DND-41 (cell line): ENCODE measurements around the gene SFTA2.

ENCODE experiments used
- ATAC-seq: fragments of 200-7000 bp; cut with Tn5 transposase; 3 replicates; pipeline ENCODE4 v1.9.1; 2021; ENCODE audit warnings: low read depth; ENCODE audit not compliant: insufficient read depth
- DNase-seq: peaks from one replicate; pipeline ENCODE4 v3.0.0-alpha.2; 2020
- H2AFZ ChIP-seq: 2 replicates; pipeline ENCODE4 v1.6.0; 2012; ENCODE audit warnings: low read depth, low read length
- H3K27ac ChIP-seq: 2 replicates; pipeline ENCODE4 v1.5.1; 2012; ENCODE audit warnings: low read length, inconsistent platforms
- H3K27me3 ChIP-seq: fragments of 200-600 bp; sonication (generic); 2 replicates; pipeline ENCODE4 v1.6.0; 2012; ENCODE audit warnings: low read length, mild to moderate bottlenecking, inconsistent platforms; ENCODE audit not compliant: insufficient read depth, poor library complexity
- H3K36me3 ChIP-seq: 2 replicates; pipeline ENCODE4 v1.5.1; 2012; ENCODE audit warnings: low read length, inconsistent platforms; ENCODE audit not compliant: insufficient read depth
- H3K4me1 ChIP-seq: 2 replicates; pipeline ENCODE4 v1.5.1; 2012; ENCODE audit warnings: mild to moderate bottlenecking, low read length; ENCODE audit not compliant: insufficient read depth
- H3K4me2 ChIP-seq: 2 replicates; pipeline ENCODE4 v1.6.0; 2012; ENCODE audit warnings: mild to moderate bottlenecking, moderate library complexity, low read length, inconsistent platforms; ENCODE audit not compliant: insufficient read depth
- H3K4me3 ChIP-seq, 2 experiments: fragments of 200-600 bp in 1 of 2; shearing (Covaris generic) in 1 of 2; 2 replicates each; pipeline ENCODE4 v1.5.1; 2012 to 2016; ENCODE audit warnings: inconsistent platforms in 2 of 2, low read length in 2 of 2, mild to moderate bottlenecking in 2 of 2, low read depth in 1 of 2, moderate library complexity in 1 of 2
- H3K79me2 ChIP-seq: 2 replicates; pipeline ENCODE4 v1.6.0; 2012; ENCODE audit warnings: low read length, inconsistent platforms; ENCODE audit not compliant: insufficient read depth
- H3K9ac ChIP-seq: 2 replicates; pipeline ENCODE4 v1.6.0; 2012; ENCODE audit warnings: low read depth, mild to moderate bottlenecking, inconsistent platforms, low read length, moderate library complexity
- H3K9me3 ChIP-seq: 2 replicates; pipeline ENCODE4 v1.5.1; 2012; ENCODE audit warnings: low read length, moderate library complexity, mild to moderate bottlenecking, inconsistent platforms; ENCODE audit not compliant: insufficient read depth, severe bottlenecking
- H4K20me1 ChIP-seq: 2 replicates; pipeline ENCODE4 v1.6.0; 2012; ENCODE audit warnings: low read length; ENCODE audit not compliant: insufficient read depth
- EZH2 ChIP-seq: IDR thresholded peaks from 3 replicates; pipeline ENCODE4 v1.6.1; 2012; ENCODE audit warnings: borderline replicate concordance, low read depth, mild to moderate bottlenecking, moderate library complexity, low read length, inconsistent platforms; ENCODE audit not compliant: severe bottlenecking
- TF ChIP-seq, protein P1 (sequence below): IDR thresholded peaks from 2 replicates; pipeline ENCODE4 v1.5.1; 2012; ENCODE audit warnings: borderline replicate concordance, low read length, moderate library complexity, mild to moderate bottlenecking; ENCODE audit not compliant: poor library complexity, severe bottlenecking; ENCODE audit errors: extremely low read depth

SFTA2 gene

DNA sequence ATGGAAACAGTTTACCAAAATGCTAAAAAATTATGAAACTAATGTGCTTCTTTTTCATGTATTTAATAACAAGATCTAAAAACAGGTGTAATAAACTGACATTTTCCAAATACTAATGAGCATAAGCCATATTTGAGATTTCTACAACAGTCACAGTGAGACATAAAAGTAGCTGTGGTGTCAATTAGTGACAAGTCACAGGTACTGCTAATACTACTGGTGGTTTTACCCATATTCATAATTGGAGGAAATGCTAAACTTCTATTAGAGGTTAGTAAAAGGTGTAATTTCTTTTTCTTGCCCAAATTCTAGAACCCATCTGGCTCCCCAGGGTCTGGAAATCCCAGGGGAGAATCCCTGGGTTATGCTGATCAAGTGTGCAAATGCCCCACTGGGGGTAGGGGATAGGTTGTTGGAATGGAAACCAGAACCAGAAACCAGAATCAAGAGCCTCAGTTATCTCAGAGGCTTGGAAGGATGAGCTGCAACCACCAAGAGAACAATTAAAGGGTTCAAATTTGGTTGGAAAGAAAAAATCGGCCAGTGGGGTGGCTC, 31.0 kb downstream of the SFTA2 start:
- Histone ChIP-seq H3K4me3 (no peak overlapping the region), H3K9ac (no peak overlapping the region), H2AFZ (no peak overlapping the region), H3K4me2 (no peak overlapping the region), H3K36me3 (peaks cover 34% of the 10 kb centered on the region), H3K79me2 (no peaks in the 10 kb centered on the region), H3K27me3 (no peaks in the 10 kb centered on the region), H3K27ac (no peak overlapping the region), H3K4me1 (no peaks in the 10 kb centered on the region), H3K9me3 (no peaks in the 10 kb centered on the region), H4K20me1 (no peaks in the 10 kb centered on the region)
- ATAC-seq (no peak), DNase-seq (no peak)
- TF ChIP-seq, protein P1, sequence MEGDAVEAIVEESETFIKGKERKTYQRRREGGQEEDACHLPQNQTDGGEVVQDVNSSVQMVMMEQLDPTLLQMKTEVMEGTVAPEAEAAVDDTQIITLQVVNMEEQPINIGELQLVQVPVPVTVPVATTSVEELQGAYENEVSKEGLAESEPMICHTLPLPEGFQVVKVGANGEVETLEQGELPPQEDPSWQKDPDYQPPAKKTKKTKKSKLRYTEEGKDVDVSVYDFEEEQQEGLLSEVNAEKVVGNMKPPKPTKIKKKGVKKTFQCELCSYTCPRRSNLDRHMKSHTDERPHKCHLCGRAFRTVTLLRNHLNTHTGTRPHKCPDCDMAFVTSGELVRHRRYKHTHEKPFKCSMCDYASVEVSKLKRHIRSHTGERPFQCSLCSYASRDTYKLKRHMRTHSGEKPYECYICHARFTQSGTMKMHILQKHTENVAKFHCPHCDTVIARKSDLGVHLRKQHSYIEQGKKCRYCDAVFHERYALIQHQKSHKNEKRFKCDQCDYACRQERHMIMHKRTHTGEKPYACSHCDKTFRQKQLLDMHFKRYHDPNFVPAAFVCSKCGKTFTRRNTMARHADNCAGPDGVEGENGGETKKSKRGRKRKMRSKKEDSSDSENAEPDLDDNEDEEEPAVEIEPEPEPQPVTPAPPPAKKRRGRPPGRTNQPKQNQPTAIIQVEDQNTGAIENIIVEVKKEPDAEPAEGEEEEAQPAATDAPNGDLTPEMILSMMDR = no peak
- TF ChIP-seq EZH2 = no peak

DNA sequence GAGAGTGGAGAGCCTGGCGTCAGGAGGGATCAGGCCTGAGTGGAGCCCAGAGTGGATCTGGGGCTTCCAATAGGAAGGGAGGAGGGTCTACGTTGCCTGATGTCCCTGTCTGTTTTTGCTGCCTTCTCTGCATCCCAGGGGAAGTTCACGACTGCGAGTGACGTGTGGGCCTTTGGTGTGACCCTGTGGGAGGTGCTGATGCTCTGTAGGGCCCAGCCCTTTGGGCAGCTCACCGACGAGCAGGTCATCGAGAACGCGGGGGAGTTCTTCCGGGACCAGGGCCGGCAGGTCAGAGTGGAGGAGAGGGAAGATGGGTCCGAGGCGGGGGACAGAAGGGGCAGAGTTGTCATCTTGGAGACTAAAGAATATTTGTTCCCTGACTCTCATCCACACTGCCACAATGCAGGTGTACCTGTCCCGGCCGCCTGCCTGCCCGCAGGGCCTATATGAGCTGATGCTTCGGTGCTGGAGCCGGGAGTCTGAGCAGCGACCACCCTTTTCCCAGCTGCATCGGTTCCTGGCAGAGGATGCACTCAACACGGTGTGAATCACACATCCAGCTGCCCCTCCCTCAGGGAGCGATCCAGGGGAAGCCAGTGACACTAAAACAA, 33.1 kb downstream of the SFTA2 start:
- DNase-seq = no peak
- no peak overlapping the region for H3K4me2 ChIP-seq
- H3K27me3 ChIP-seq = no peaks in the 10 kb centered on the region
- no peak overlapping the region for H2AFZ ChIP-seq
- H3K36me3 ChIP-seq = peaks cover 46% of the 10 kb centered on the region
- H3K79me2 ChIP-seq = no peaks in the 10 kb centered on the region
- no peaks in the 10 kb centered on the region for H3K4me1 ChIP-seq
- H3K27ac ChIP-seq = no peak overlapping the region
- no peaks in the 10 kb centered on the region for H3K9me3 ChIP-seq
- no peaks in the 10 kb centered on the region for H4K20me1 ChIP-seq
- no peak for ATAC-seq
- TF ChIP-seq, protein P1 = no peak
- TF ChIP-seq EZH2 = no peak
- H3K9ac ChIP-seq = no peak overlapping the region
- H3K4me3 ChIP-seq = no peak overlapping the region

DNA sequence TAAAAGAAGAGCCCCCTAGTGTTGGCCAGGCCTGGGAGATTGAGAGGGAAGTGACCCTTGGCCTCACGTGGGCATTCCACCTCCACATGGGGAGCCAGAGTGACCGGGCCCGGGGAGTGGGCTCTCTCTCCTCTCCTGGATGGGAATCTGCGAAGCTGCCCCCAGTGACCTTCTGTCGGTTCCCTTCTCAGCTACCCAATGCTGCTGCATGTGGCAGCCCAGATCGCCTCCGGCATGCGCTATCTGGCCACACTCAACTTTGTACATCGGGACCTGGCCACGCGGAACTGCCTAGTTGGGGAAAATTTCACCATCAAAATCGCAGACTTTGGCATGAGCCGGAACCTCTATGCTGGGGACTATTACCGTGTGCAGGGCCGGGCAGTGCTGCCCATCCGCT, 34.1 kb downstream of the SFTA2 start:
- peaks cover 56% of the 10 kb centered on the region for H3K36me3 ChIP-seq

More for the DNA sequence above, 34.1 kb downstream of the SFTA2 start:
- Histone ChIP-seq H3K9ac (no peak overlapping the region), H3K4me3 (no peak overlapping the region), H3K79me2 (no peaks in the 10 kb centered on the region), H3K4me1 (no peaks in the 10 kb centered on the region), H3K4me2 (no peak overlapping the region), H3K27ac (no peak overlapping the region), H3K27me3 (no peaks in the 10 kb centered on the region), H4K20me1 (no peaks in the 10 kb centered on the region), H2AFZ (no peak overlapping the region), H3K9me3 (no peaks in the 10 kb centered on the region)
- DNase-seq = no peak
- TF ChIP-seq, protein P1 = no peak
- TF ChIP-seq EZH2 = no peak
- no peak for ATAC-seq
